ENCODE results near the gene SF3A1.

Gene SF3A1

GRCh38 chr22:30386960-30387827 lies 30.5 kb upstream of the SF3A1 start, which contains the start of gene RNF215:
TSS of gene RNF215 (minus strand) at chr22:30387411. CDS start at chr22:30387313, 98 bp downstream.
- DNase-seq (ENCODE audit: low read depth): peak; percentile 43

- DNase-seq (ENCODE audit: low read depth): no peak
These were observed 29.9 kb upstream of the SF3A1 start for GRCh38 chr22:30386608-30386959.

GRCh38 chr22:30385942-30386341 lies 29.2 kb upstream of the SF3A1 start:
- DNase-seq (ENCODE audit: low read depth): no peak

- DNase-seq (ENCODE audit: low read depth): no peak
These were observed 26.4 kb upstream of the SF3A1 start for GRCh38 chr22:30383061-30383460.

GRCh38 chr22:30382340-30382739 lies 25.6 kb upstream of the SF3A1 start:
- DNase-seq (ENCODE audit: low read depth): no peak

- DNase-seq (ENCODE audit: low read depth): no peak
These were observed 24.6 kb upstream of the SF3A1 start for GRCh38 chr22:30381264-30381663.

GRCh38 chr22:30380011-30380410 lies 23.3 kb upstream of the SF3A1 start:
- no peak for DNase-seq (ENCODE audit: low read depth)

GRCh38 chr22:30375312-30375849 lies 18.7 kb upstream of the SF3A1 start:
- DNase-seq (ENCODE audit: low read depth): no peak

GRCh38 chr22:30373331-30374325 lies 16.9 kb upstream of the SF3A1 start:
- DNase-seq (ENCODE audit: low read depth): no peak

- DNase-seq (ENCODE audit: low read depth): no peak
These were observed 16.2 kb upstream of the SF3A1 start for GRCh38 chr22:30372915-30373314.

GRCh38 chr22:30371981-30372380 lies 15.3 kb upstream of the SF3A1 start:
- no peak for DNase-seq (ENCODE audit: low read depth)

GRCh38 chr22:30371321-30371720 lies 14.6 kb upstream of the SF3A1 start:
- DNase-seq (ENCODE audit: low read depth): no peak

GRCh38 chr22:30370641-30371230 lies 14.0 kb upstream of the SF3A1 start:
- DNase-seq (ENCODE audit: low read depth): no peak

- DNase-seq (ENCODE audit: low read depth): no peak
These were observed 11.7 kb upstream of the SF3A1 start for GRCh38 chr22:30368420-30368819.

- no peak for DNase-seq (ENCODE audit: low read depth)
These were observed 9.2 kb upstream of the SF3A1 start for GRCh38 chr22:30365891-30366290.

- no peak for DNase-seq (ENCODE audit: low read depth)
These were observed 6.1 kb upstream of the SF3A1 start for GRCh38 chr22:30362651-30363281.

GRCh38 chr22:30361916-30362650 lies 5.4 kb upstream of the SF3A1 start:
- no peak for DNase-seq (ENCODE audit: low read depth)

GRCh38 chr22:30358541-30358940 lies 1.8 kb upstream of the SF3A1 start:
- no peak for DNase-seq (ENCODE audit: low read depth)

GRCh38 chr22:30357650-30358215 lies 1.0 kb upstream of the SF3A1 start:
- DNase-seq (ENCODE audit: low read depth): no peak

- peak; percentile 1 for DNase-seq (ENCODE audit: low read depth)
These were observed 509 bp upstream of the SF3A1 start for GRCh38 chr22:30357236-30357570.

- no peak for DNase-seq (ENCODE audit: low read depth)
These were observed 2.0 kb downstream of the SF3A1 start for GRCh38 chr22:30354644-30355043.
